ENCODE measurements around the gene RMND5B.

The RMND5B gene

GRCh38 chr5:178090856-178091255 is 40.0 kb upstream of the RMND5B start:
- no peaks in the 10 kb centered on the region for H3K36me3 ChIP-seq
- H3K9me3 ChIP-seq, result no peaks in the 10 kb centered on the region
- H3K27me3 ChIP-seq, result peaks cover 27% of the 10 kb centered on the region
- no peaks in the 10 kb centered on the region for H3K4me1 ChIP-seq (ENCODE audit: control insufficient read depth in 1 of 2, insufficient read depth in 1 of 2, low read depth in 1 of 2, low read length in 1 of 2)
- H3K4me3 ChIP-seq (ENCODE audit: low read depth in 1 of 2, low read length in 1 of 2), result no peak overlapping the region
- no peak overlapping the region for H3K27ac ChIP-seq
- TF ChIP-seq, protein P1, sequence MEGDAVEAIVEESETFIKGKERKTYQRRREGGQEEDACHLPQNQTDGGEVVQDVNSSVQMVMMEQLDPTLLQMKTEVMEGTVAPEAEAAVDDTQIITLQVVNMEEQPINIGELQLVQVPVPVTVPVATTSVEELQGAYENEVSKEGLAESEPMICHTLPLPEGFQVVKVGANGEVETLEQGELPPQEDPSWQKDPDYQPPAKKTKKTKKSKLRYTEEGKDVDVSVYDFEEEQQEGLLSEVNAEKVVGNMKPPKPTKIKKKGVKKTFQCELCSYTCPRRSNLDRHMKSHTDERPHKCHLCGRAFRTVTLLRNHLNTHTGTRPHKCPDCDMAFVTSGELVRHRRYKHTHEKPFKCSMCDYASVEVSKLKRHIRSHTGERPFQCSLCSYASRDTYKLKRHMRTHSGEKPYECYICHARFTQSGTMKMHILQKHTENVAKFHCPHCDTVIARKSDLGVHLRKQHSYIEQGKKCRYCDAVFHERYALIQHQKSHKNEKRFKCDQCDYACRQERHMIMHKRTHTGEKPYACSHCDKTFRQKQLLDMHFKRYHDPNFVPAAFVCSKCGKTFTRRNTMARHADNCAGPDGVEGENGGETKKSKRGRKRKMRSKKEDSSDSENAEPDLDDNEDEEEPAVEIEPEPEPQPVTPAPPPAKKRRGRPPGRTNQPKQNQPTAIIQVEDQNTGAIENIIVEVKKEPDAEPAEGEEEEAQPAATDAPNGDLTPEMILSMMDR (IDR thresholded peaks at IDR 0.05), result no peak

- H3K36me3 ChIP-seq, result no peaks in the 10 kb centered on the region
- H3K27ac ChIP-seq, result no peak overlapping the region
- H3K4me1 ChIP-seq (ENCODE audit: control insufficient read depth in 1 of 2, insufficient read depth in 1 of 2, low read depth in 1 of 2, low read length in 1 of 2), result no peaks in the 10 kb centered on the region
- TF ChIP-seq, protein P1 (IDR thresholded peaks at IDR 0.05), result no peak
- H3K9me3 ChIP-seq, result no peaks in the 10 kb centered on the region
- no peak overlapping the region for H3K4me3 ChIP-seq (ENCODE audit: low read depth in 1 of 2, low read length in 1 of 2)
- H3K27me3 ChIP-seq, result peaks cover 10% of the 10 kb centered on the region
Measured at GRCh38 chr5:178093134-178093533, 37.7 kb upstream of the RMND5B start.

DNA sequence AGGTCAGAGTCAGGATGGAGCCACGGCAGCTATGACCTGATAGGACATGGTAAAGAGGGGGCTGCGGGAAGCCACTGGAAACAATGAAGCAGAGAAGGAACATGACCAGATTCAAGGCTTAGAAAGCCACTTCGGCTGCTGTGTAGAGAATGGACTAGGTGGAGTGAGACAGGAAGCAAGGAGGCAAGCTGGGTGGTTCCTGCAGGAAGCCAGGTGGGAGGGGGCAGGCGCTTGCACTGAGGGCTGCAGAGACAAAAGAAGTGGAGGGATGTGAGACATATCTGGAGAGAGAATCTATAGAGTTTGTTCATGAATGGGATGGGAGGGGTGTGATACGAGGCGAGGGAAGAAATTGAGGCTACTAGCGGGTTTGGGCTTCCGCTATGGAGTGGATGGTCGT is 36.5 kb upstream of the RMND5B start:
- Histone ChIP-seq H3K27ac (no peak overlapping the region), H3K9me3 (no peaks in the 10 kb centered on the region), H3K36me3 (no peaks in the 10 kb centered on the region), H3K4me3 (ENCODE audit: low read depth in 1 of 2, low read length in 1 of 2) (no peak overlapping the region), H3K27me3 (peaks cover 10% of the 10 kb centered on the region), H3K4me1 (ENCODE audit: control insufficient read depth in 1 of 2, insufficient read depth in 1 of 2, low read depth in 1 of 2, low read length in 1 of 2) (no peaks in the 10 kb centered on the region)
- TF ChIP-seq, protein P1 (IDR thresholded peaks at IDR 0.05), result no peak

DNA sequence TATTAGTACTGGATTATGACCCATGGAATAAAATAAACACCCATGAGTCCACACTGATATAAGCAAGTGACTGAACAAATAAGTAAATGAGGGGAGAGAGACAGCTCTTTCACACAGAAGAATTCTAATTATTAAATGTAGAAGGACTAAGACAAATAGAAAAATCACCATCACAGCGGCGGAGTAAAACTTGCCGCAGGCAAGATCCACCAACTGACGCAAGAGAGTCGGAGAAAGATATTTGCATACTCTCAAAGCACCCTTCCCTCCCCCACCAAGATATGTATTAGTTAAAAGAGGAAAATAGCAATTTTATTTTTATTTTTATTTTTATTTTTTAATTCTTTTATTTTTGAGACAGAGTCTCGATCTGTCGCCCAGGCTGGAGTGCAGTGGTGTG is 32.1 kb upstream of the RMND5B start:
- Histone ChIP-seq H3K27me3 (peaks cover 3% of the 10 kb centered on the region), H3K27ac (no peak overlapping the region), H3K36me3 (no peaks in the 10 kb centered on the region), H3K4me3 (ENCODE audit: low read depth in 1 of 2, low read length in 1 of 2) (no peak overlapping the region), H3K9me3 (no peaks in the 10 kb centered on the region), H3K4me1 (ENCODE audit: control insufficient read depth in 1 of 2, insufficient read depth in 1 of 2, low read depth in 1 of 2, low read length in 1 of 2) (no peaks in the 10 kb centered on the region)
- TF ChIP-seq, protein P1 (IDR thresholded peaks at IDR 0.05), result no peak

GRCh38 chr5:178103612-178104011 is 27.2 kb upstream of the RMND5B start:
- peaks cover 20% of the 10 kb centered on the region for H3K27me3 ChIP-seq
- H3K9me3 ChIP-seq, result no peaks in the 10 kb centered on the region
- no peak overlapping the region for H3K27ac ChIP-seq
- TF ChIP-seq, protein P1 (IDR thresholded peaks at IDR 0.05), result no peak
- H3K4me3 ChIP-seq (ENCODE audit: low read depth in 1 of 2, low read length in 1 of 2), result no peak overlapping the region
- H3K4me1 ChIP-seq (ENCODE audit: control insufficient read depth in 1 of 2, insufficient read depth in 1 of 2, low read depth in 1 of 2, low read length in 1 of 2), result peaks cover 5% of the 10 kb centered on the region in 2 experiments
- H3K36me3 ChIP-seq, result no peaks in the 10 kb centered on the region

DNA sequence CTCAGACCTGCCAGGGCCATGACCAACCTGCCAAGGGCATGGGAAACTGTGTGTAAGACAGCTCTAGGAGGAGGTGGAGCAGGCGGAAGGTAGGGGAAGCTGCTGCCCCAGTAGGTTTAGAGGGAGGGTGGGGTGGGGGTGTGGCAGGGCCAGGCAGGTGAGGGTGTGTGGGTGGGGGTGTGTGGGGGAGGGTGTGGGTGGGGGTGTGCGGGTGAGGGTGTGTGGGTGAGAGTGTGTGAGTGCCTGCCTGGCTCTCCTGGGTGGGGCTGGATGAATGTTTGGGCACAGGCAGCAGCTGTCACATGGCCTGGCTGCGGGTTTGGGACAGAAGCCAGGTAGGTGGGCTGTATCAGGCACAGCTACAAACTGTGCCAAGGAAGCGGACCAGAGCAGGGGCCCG is 26.3 kb upstream of the RMND5B start:
- Histone ChIP-seq H3K36me3 (no peaks in the 10 kb centered on the region), H3K4me3 (ENCODE audit: low read depth in 1 of 2, low read length in 1 of 2) (no peak overlapping the region), H3K9me3 (no peaks in the 10 kb centered on the region), H3K4me1 (ENCODE audit: control insufficient read depth in 1 of 2, insufficient read depth in 1 of 2, low read depth in 1 of 2, low read length in 1 of 2) (peaks cover 10 to 11% of the 10 kb centered on the region in 2 experiments), H3K27me3 (peaks cover 17% of the 10 kb centered on the region), H3K27ac (no peak overlapping the region)
- TF ChIP-seq, protein P1 (IDR thresholded peaks at IDR 0.05), result no peak

Data from neutrophil (primary cell).